ENCODE measurements around the gene MGLL. TPM values are rescaled to one million over a fixed set of nuclear protein-coding genes. Genes with fewer than 3 reads are reported as not detected.

The MGLL gene
- total RNA-seq, 4 donors from 2014 or later, result 26.5 to 50.2 (median 43.8) TPM

GRCh38 chr3:127839099-127839498 is 16.8 kb upstream of the MGLL start:
- no peaks in the 10 kb centered on the region for H3K9me3 ChIP-seq
- no peaks in the 10 kb centered on the region for H3K4me1 ChIP-seq
- no peak for ATAC-seq
- no peak overlapping the region for H3K27ac ChIP-seq
- no peak for DNase-seq
- in situ Hi-C loops (cut with MboI; ENCODE audit: low sequenced_read_pairs in 4 of 4), result loop anchor here (10.0 to 25.0 kb wide), 3 partner anchors 177 to 264 kb away; partner anchors contain the start of gene ABTB1 (in 1 of the 4)
- no peak overlapping the region for H3K4me3 ChIP-seq
- TF ChIP-seq POLR2A (IDR thresholded peaks at IDR 0.05), result no peak
- no peak for TF ChIP-seq CTCF (IDR thresholded peaks at IDR 0.05 in 4 of 5, conservative IDR thresholded peaks at IDR 0.05 in 1 of 5)
- intact Hi-C loops (cut with DNase I; ENCODE audit: low total_unique reads), result no loop called here
- H3K36me3 ChIP-seq, result no peaks in the 10 kb centered on the region
- no peaks in the 10 kb centered on the region for H3K27me3 ChIP-seq

GRCh38 chr3:127835993-127836882 is 13.9 kb upstream of the MGLL start:
- no peak for DNase-seq
- intact Hi-C loops (cut with DNase I; ENCODE audit: low total_unique reads) (no loop called here), in situ Hi-C loops (cut with MboI; ENCODE audit: low sequenced_read_pairs in 4 of 4) (loop anchor here (10.0 to 25.0 kb wide), 3 partner anchors 174 to 261 kb away; partner anchors contain the start of gene ABTB1 (in 1 of the 4))
- ATAC-seq, result no peak
- Histone ChIP-seq H3K27ac (no peak overlapping the region), H3K4me1 (no peaks in the 10 kb centered on the region), H3K4me3 (no peak overlapping the region), H3K27me3 (no peaks in the 10 kb centered on the region), H3K36me3 (no peaks in the 10 kb centered on the region), H3K9me3 (no peaks in the 10 kb centered on the region)
- no peak for TF ChIP-seq CTCF (IDR thresholded peaks at IDR 0.05 in 4 of 5, conservative IDR thresholded peaks at IDR 0.05 in 1 of 5)
- no peak for TF ChIP-seq POLR2A (IDR thresholded peaks at IDR 0.05)

GRCh38 chr3:127834771-127835170 is 12.5 kb upstream of the MGLL start:
- no peaks in the 10 kb centered on the region for H3K27me3 ChIP-seq
- H3K27ac ChIP-seq, result no peak overlapping the region
- ATAC-seq (no peak), DNase-seq (no peak)
- in situ Hi-C loops (cut with MboI; ENCODE audit: low sequenced_read_pairs in 4 of 4), result loop anchor here (10.0 to 25.0 kb wide), 3 partner anchors 172 to 260 kb away; partner anchors contain the start of gene ABTB1 (in 1 of the 4)
- no peak for TF ChIP-seq POLR2A (IDR thresholded peaks at IDR 0.05)
- TF ChIP-seq CTCF (IDR thresholded peaks at IDR 0.05 in 4 of 5, conservative IDR thresholded peaks at IDR 0.05 in 1 of 5), result no peak
- no peaks in the 10 kb centered on the region for H3K36me3 ChIP-seq
- H3K4me3 ChIP-seq, result no peak overlapping the region
- intact Hi-C loops (cut with DNase I; ENCODE audit: low total_unique reads), result loop anchor here (5.0 kb wide), 1 partner anchor 138 kb away; no protein-coding TSS in a partner anchor
- no peaks in the 10 kb centered on the region for H3K4me1 ChIP-seq
- H3K9me3 ChIP-seq, result no peaks in the 10 kb centered on the region

- in situ Hi-C loops (cut with MboI; ENCODE audit: low sequenced_read_pairs in 4 of 4) (loop anchor here (10.0 to 25.0 kb wide), 3 partner anchors 171 to 259 kb away; partner anchors contain the start of gene ABTB1 (in 1 of the 4)), intact Hi-C loops (cut with DNase I; ENCODE audit: low total_unique reads) (loop anchor here (5.0 kb wide), 1 partner anchor 139 kb away; no protein-coding TSS in a partner anchor)
- ATAC-seq (no peak), DNase-seq (no peak)
- Histone ChIP-seq H3K9me3 (peaks cover 0 to 7% (median 0%) of the 10 kb centered on the region in 3 donors), H3K36me3 (no peaks in the 10 kb centered on the region), H3K4me1 (no peaks in the 10 kb centered on the region), H3K4me3 (no peak overlapping the region), H3K27me3 (no peaks in the 10 kb centered on the region), H3K27ac (no peak overlapping the region)
- TF ChIP-seq POLR2A (IDR thresholded peaks at IDR 0.05) (no peak), CTCF (IDR thresholded peaks at IDR 0.05 in 4 of 5, conservative IDR thresholded peaks at IDR 0.05 in 1 of 5) (no peak)
These were observed 11.1 kb upstream of the MGLL start for GRCh38 chr3:127833281-127834032.

All from gastrocnemius medialis (tissue), 4 donors.